IMR-90 (cell line): Measurements from ENCODE around the gene AUTS2. TPM values are rescaled to one million over a fixed set of nuclear protein-coding genes. Genes with fewer than 3 reads are reported as not detected.

Experiments
- ATAC-seq: fragments of 200-7000 bp; cut with Tn5 transposase; 2 replicates; pipeline ENCODE4 v1.9.1; 2020; ENCODE audit warnings: low read depth, mild to moderate bottlenecking, moderate library complexity
- BruUV-seq: library from RNA; stranded (reverse); fragments of 400-500 nt; replicated peaks from 2 replicates; lab custom pipeline; 2021; lab: Mats Ljungman, UMichigan
- CTCF ChIA-PET: fragments of 300-600 bp; formaldehyde crosslinking; extraction: SDS; loops from one replicate; lab custom pipeline; 2021; ENCODE audit warnings: antibody characterized with exemption; lab: Yijun Ruan, JAX
- POLR2A ChIA-PET: fragments of 300-600 bp; sonication (Branson Sonifier 250); formaldehyde crosslinking; loops from one replicate; lab custom pipeline; 2022; ENCODE audit warnings: antibody characterized with exemption; ENCODE audit not compliant: unreplicated experiment; lab: Charles Lee
- DNase-seq: peaks from one replicate; pipeline ENCODE4 v3.0.0; 2013
- H2AFZ ChIP-seq: replicated peaks from 2 replicates; pipeline ENCODE3; 2013; ENCODE audit warnings: low read length, mild to moderate bottlenecking; ENCODE audit not compliant: poor library complexity
- H2AK5ac ChIP-seq: 2 replicates; pipeline ENCODE4 v1.6.1; 2013; ENCODE audit warnings: low read depth, low read length, inconsistent platforms
- H2AK9ac ChIP-seq: replicated peaks from 2 replicates; pipeline ENCODE3; 2013; ENCODE audit warnings: mild to moderate bottlenecking, low read depth, low read length, moderate library complexity; ENCODE audit not compliant: poor library complexity
- H2BK120ac ChIP-seq: 2 replicates; pipeline ENCODE4 v1.6.1; 2013; ENCODE audit warnings: low read depth, low read length, inconsistent platforms
- H2BK15ac ChIP-seq: 3 replicates; pipeline ENCODE4 v1.6.1; 2013; ENCODE audit warnings: low read depth, low read length, inconsistent platforms
- H2BK20ac ChIP-seq: 2 replicates; pipeline ENCODE4 v1.6.1; 2013; ENCODE audit warnings: low read depth, mild to moderate bottlenecking, inconsistent platforms, low read length, moderate library complexity
- H2BK5ac ChIP-seq: 2 replicates; pipeline ENCODE4 v1.6.1; 2013; ENCODE audit warnings: mild to moderate bottlenecking, low read depth, low read length, inconsistent platforms; ENCODE audit not compliant: poor library complexity, severe bottlenecking
- H3K14ac ChIP-seq: replicated peaks from 2 replicates; pipeline ENCODE4 v1.6.1; 2013; ENCODE audit warnings: low read depth, low read length, inconsistent platforms
- H3K18ac ChIP-seq: 2 replicates; pipeline ENCODE4 v1.6.1; 2013; ENCODE audit warnings: low read depth, low read length, control low read depth
- H3K23ac ChIP-seq: 2 replicates; pipeline ENCODE4 v1.6.1; 2013; ENCODE audit warnings: low read depth, low read length, inconsistent platforms
- H3K27ac ChIP-seq: 2 replicates; pipeline ENCODE4 v1.5.1; 2013; ENCODE audit warnings: mild to moderate bottlenecking, control low read depth, low read length; ENCODE audit not compliant: insufficient read depth
- H3K27me3 ChIP-seq: 2 replicates; pipeline ENCODE4 v1.6.1; 2013; ENCODE audit warnings: low read length; ENCODE audit not compliant: control insufficient read depth, insufficient read depth
- H3K36me3 ChIP-seq: 2 replicates; pipeline ENCODE4 v1.6.1; 2013; ENCODE audit warnings: low read length, mixed read lengths; ENCODE audit not compliant: control insufficient read depth, insufficient read depth
- H3K4ac ChIP-seq: 2 replicates; pipeline ENCODE4 v1.6.1; 2013; ENCODE audit warnings: low read depth, low read length, inconsistent platforms
- H3K4me1 ChIP-seq: 2 replicates; pipeline ENCODE4 v1.6.1; 2013; ENCODE audit warnings: low read length, mixed read lengths; ENCODE audit not compliant: control insufficient read depth, insufficient read depth
- H3K4me2 ChIP-seq: 2 replicates; pipeline ENCODE4 v1.6.1; 2013; ENCODE audit warnings: low read depth, mild to moderate bottlenecking, control low read depth, low read length, moderate library complexity
- H3K4me3 ChIP-seq: 2 replicates; pipeline ENCODE4 v1.5.1; 2013; ENCODE audit warnings: low read depth, mild to moderate bottlenecking, control low read depth, low read length, moderate library complexity; ENCODE audit not compliant: insufficient read depth
- H3K56ac ChIP-seq: 2 replicates; pipeline ENCODE4 v1.6.1; 2013; ENCODE audit warnings: low read length, inconsistent platforms; ENCODE audit not compliant: insufficient read depth; ENCODE audit errors: extremely low read depth
- H3K79me1 ChIP-seq, 2 experiments: 2 replicates each; pipeline ENCODE4 v1.6.1; 2013; ENCODE audit warnings: low read length in 2 of 2, inconsistent platforms in 1 of 2, low read depth in 1 of 2
- H3K9ac ChIP-seq: 2 replicates; pipeline ENCODE4 v1.6.1; 2013; ENCODE audit warnings: low read depth, low read length, control low read depth
- H3K9me1 ChIP-seq: 2 replicates; pipeline ENCODE4 v1.6.1; 2013; ENCODE audit warnings: low read length, inconsistent platforms; ENCODE audit not compliant: insufficient read depth
- H3K9me3 ChIP-seq: 2 replicates; pipeline ENCODE4 v1.6.1; 2013; ENCODE audit warnings: low read length; ENCODE audit not compliant: control insufficient read depth, insufficient read depth
- H4K20me1 ChIP-seq: 2 replicates; pipeline ENCODE4 v1.6.1; 2013; ENCODE audit warnings: low read length, inconsistent platforms; ENCODE audit not compliant: insufficient read depth
- H4K5ac ChIP-seq: 2 replicates; pipeline ENCODE4 v1.6.1; 2013; ENCODE audit warnings: mild to moderate bottlenecking, low read depth, low read length, control low read depth
- H4K8ac ChIP-seq, 2 experiments: 2 replicates each; pipeline ENCODE4 v1.6.1; 2013; ENCODE audit warnings: low read depth in 2 of 2, low read length in 2 of 2, control low read depth in 1 of 2, inconsistent platforms in 1 of 2
- H4K91ac ChIP-seq: 2 replicates; pipeline ENCODE4 v1.6.1; 2013; ENCODE audit warnings: low read depth, low read length, inconsistent platforms; ENCODE audit not compliant: insufficient read depth
- BHLHE40 ChIP-seq: fragments of 150-350 bp; IDR thresholded peaks from 2 replicates; pipeline ENCODE4 v1.6.1; 2016; ENCODE audit warnings: mild to moderate bottlenecking, low read depth, low read length
- CEBPB ChIP-seq: IDR thresholded peaks from 2 replicates; pipeline ENCODE4 v1.6.1; 2012; ENCODE audit warnings: low read depth, low read length, improper control_type of control experiment
- CHD1 ChIP-seq: IDR thresholded peaks from 2 replicates; pipeline ENCODE4 v1.6.1; 2012; ENCODE audit warnings: low read depth, low read length, improper control_type of control experiment
- ELK1 ChIP-seq: fragments of 150-350 bp; IDR thresholded peaks from 2 replicates; pipeline ENCODE4 v1.6.1; 2016; ENCODE audit warnings: low read depth, mild to moderate bottlenecking, low read length, moderate library complexity, borderline replicate concordance
- FOS ChIP-seq: fragments of 150-350 bp; IDR thresholded peaks from 2 replicates; pipeline ENCODE4 v1.6.1; 2016; ENCODE audit warnings: low read depth, low read length
- MAFK ChIP-seq: IDR thresholded peaks from 2 replicates; pipeline ENCODE4 v1.6.1; 2012; ENCODE audit warnings: low read depth, low read length, improper control_type of control experiment
- MAZ ChIP-seq: IDR thresholded peaks from 2 replicates; pipeline ENCODE4 v1.6.1; 2012; ENCODE audit warnings: low read depth, mild to moderate bottlenecking, low read length, improper control_type of control experiment, moderate library complexity, borderline replicate concordance
- MXI1 ChIP-seq: IDR thresholded peaks from 2 replicates; pipeline ENCODE4 v1.6.1; 2012; ENCODE audit warnings: low read depth, mild to moderate bottlenecking, low read length, moderate library complexity, borderline replicate concordance
- NFE2L2 ChIP-seq: fragments of 150-350 bp; IDR thresholded peaks from 2 replicates; pipeline ENCODE4 v1.6.1; 2016; ENCODE audit warnings: low read depth, mild to moderate bottlenecking, low read length
- POLR2A ChIP-seq: IDR thresholded peaks from 2 replicates; pipeline ENCODE4 v1.6.1; 2012; ENCODE audit warnings: mild to moderate bottlenecking, low read depth, low read length
- RAD21 ChIP-seq: IDR thresholded peaks from 2 replicates; pipeline ENCODE4 v1.6.1; 2012; ENCODE audit warnings: low read length, improper control_type of control experiment
- RCOR1 ChIP-seq: IDR thresholded peaks from 2 replicates; pipeline ENCODE4 v1.6.1; 2012; ENCODE audit warnings: mild to moderate bottlenecking, low read length, improper control_type of control experiment; ENCODE audit not compliant: insufficient replicate concordance
- RFX5 ChIP-seq: IDR thresholded peaks from 2 replicates; pipeline ENCODE4 v1.8.0; 2012; ENCODE audit warnings: low read depth, mild to moderate bottlenecking, low read length, moderate library complexity
- SMC3 ChIP-seq: fragments of 150-350 bp; IDR thresholded peaks from 2 replicates; pipeline ENCODE4 v1.6.1; 2016; ENCODE audit warnings: low read depth, mild to moderate bottlenecking, antibody characterized with exemption, low read length, moderate library complexity
- USF2 ChIP-seq: fragments of 150-350 bp; IDR thresholded peaks from 2 replicates; pipeline ENCODE4 v1.6.1; 2017; ENCODE audit warnings: mild to moderate bottlenecking, antibody characterized with exemption, low read length, low read depth
- WGBS, 2 experiments: methylation state at CpG; one replicate each; pipeline versions ENCODE4 v1.1.5 to v1.1.7; 2013; ENCODE audit warnings: missing lambda C conversion rate in 2 of 2; ENCODE audit not compliant: insufficient read length in 1 of 2; ENCODE audit errors: extremely low coverage in 2 of 2; 5-methylcytosine and 5-hydroxymethylcytosine counted together
- dilution Hi-C: fragments of 300-500 bp; cut with HindIII; formaldehyde crosslinking; loops from one replicate; pipeline ENCODE4 v1.14.3; 2018; ENCODE audit warnings: low sequenced_read_pairs; ENCODE audit not compliant: unreplicated experiment
- in situ Hi-C: fragments of 300-500 bp; cut with MboI; formaldehyde crosslinking; loops from 3 replicates; pipeline ENCODE4 v1.14.3; 2019; ENCODE audit warnings: low sequenced_read_pairs, inconsistent platforms, mixed read lengths
- intact Hi-C: fragments of 100-400 bp; cut with micrococcal nuclease; formaldehyde crosslinking; loops from 2 replicates; pipeline ENCODE4 v1.10.0; 2022
- polyA plus RNA-seq, 3 experiments: library from polyadenylated mRNA; depleted of rRNA; stranded (reverse); fragments of >200 nt; gene quantifications; 2 replicates each; pipeline ENCODE4 v1.2.3, GENCODE V29; 2012; ENCODE audit warnings: low replicate concordance in 1 of 3
- total RNA-seq: library from RNA; depleted of rRNA; stranded (reverse); fragments of >200 nt; gene quantifications from 2 replicates; pipeline ENCODE4 v1.2.3, GENCODE V29; 2012
- TF ChIP-seq, protein P1 (sequence below): conservative IDR thresholded peaks from 2 replicates; pipeline ENCODE4 v1.5.1; 2012; ENCODE audit warnings: mild to moderate bottlenecking, low read depth, low read length, improper control_type of control experiment

Gene AUTS2
- total and polyA plus RNA-seq, 2 of the 4 experiments (the other 2 are of a cell fraction): 0.90 to 3.0 TPM

DNA sequence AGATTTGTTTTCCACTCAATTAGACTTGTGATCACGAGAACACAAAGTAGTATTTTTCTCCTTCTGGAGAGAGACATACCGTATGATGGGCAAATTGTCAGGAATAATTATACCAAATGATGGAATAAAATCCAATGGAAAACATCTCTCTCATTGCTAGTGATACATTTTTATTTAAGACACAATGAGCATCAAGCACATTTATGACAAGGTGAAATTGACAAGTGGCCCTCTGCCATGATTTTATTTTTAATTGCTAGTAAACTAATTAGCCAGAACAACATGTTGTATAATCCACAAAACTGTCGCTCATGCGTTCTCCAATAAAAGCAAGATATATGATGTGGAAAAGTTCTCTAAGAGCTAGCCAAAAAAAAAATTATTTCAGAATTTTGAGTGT lies 620.8 kb downstream of the AUTS2 start:
- H3K4me2 ChIP-seq: no peak overlapping the region
- POLR2A ChIA-PET: no interaction called here
- H3K36me3 ChIP-seq: no peaks in the 10 kb centered on the region
- no peak overlapping the region for H3K23ac ChIP-seq
- TF ChIP-seq RFX5 (no peak), BHLHE40 (no peak), MAZ (no peak), SMC3 (no peak), ELK1 (no peak), MAFK (no peak), CHD1 (no peak), MXI1 (no peak), RCOR1 (no peak), USF2 (no peak), CEBPB (no peak), NFE2L2 (no peak), RAD21 (no peak), FOS (no peak), POLR2A (no peak)
- TF ChIP-seq, protein P1, sequence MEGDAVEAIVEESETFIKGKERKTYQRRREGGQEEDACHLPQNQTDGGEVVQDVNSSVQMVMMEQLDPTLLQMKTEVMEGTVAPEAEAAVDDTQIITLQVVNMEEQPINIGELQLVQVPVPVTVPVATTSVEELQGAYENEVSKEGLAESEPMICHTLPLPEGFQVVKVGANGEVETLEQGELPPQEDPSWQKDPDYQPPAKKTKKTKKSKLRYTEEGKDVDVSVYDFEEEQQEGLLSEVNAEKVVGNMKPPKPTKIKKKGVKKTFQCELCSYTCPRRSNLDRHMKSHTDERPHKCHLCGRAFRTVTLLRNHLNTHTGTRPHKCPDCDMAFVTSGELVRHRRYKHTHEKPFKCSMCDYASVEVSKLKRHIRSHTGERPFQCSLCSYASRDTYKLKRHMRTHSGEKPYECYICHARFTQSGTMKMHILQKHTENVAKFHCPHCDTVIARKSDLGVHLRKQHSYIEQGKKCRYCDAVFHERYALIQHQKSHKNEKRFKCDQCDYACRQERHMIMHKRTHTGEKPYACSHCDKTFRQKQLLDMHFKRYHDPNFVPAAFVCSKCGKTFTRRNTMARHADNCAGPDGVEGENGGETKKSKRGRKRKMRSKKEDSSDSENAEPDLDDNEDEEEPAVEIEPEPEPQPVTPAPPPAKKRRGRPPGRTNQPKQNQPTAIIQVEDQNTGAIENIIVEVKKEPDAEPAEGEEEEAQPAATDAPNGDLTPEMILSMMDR: no peak
- CTCF ChIA-PET: no interaction called here
- WGBS, 2 experiments: no CpG with 5 or more reads among the region's 4 CpGs
- no peak overlapping the region for H3K18ac ChIP-seq
- dilution Hi-C loops: no loop called here
- H2BK5ac ChIP-seq: no peak overlapping the region
- no peak overlapping the region for H2AFZ ChIP-seq
- no peak overlapping the region for H2BK15ac ChIP-seq
- in situ Hi-C loops: no loop called here
- H2AK5ac ChIP-seq: no peak overlapping the region
- no peak overlapping the region for H2BK20ac ChIP-seq
- DNase-seq: no peak
- no TSS peak for BruUV-seq
- ATAC-seq: no peak
- no peak overlapping the region for H3K9ac ChIP-seq
- no peak overlapping the region for H4K91ac ChIP-seq
- no peak overlapping the region for H3K4me3 ChIP-seq
- H3K9me1 ChIP-seq: no peaks in the 10 kb centered on the region
- H3K27me3 ChIP-seq: no peaks in the 10 kb centered on the region
- H2BK120ac ChIP-seq: no peak overlapping the region
- no peak overlapping the region for H3K4ac ChIP-seq
- no peak overlapping the region for H3K56ac ChIP-seq
- no peak overlapping the region for H4K5ac ChIP-seq
- intact Hi-C loops: no loop called here
- H3K4me1 ChIP-seq: no peaks in the 10 kb centered on the region
- H3K9me3 ChIP-seq: no peaks in the 10 kb centered on the region
- no peak overlapping the region for H3K27ac ChIP-seq
- H4K8ac ChIP-seq: no peak overlapping the region
- H3K14ac ChIP-seq: no peak overlapping the region
- no peaks in the 10 kb centered on the region for H3K79me1 ChIP-seq
- H2AK9ac ChIP-seq: no peak overlapping the region
- no peaks in the 10 kb centered on the region for H4K20me1 ChIP-seq
